GM18499 (cell line): ENCODE measurements around the gene DSC2.
"Not testable (repeated sequence)": the region's sequence is repeated elsewhere in the genome, so short reads cannot be mapped to it uniquely, and the experiment has no call there.

Source experiments
- ATAC-seq: cut with Tn5 transposase; IDR thresholded peaks from one replicate; pipeline ENCODE4 v1.9.1; 2021; ENCODE audit warnings: moderate number of reproducible peaks; ENCODE audit not compliant: insufficient read depth, unreplicated experiment

The DSC2 gene

GRCh38 chr18:31102025-31102684 is at the start of gene DSC2:
DSC2 (minus strand) TSS chr18:31102421; CDS start chr18:31101971, 450 bp downstream.
- ATAC-seq: no peak

- ATAC-seq: no peak
These were observed 47.1 kb upstream of the DSC2 start for GRCh38 chr18:31149351-31149750.

- no peak for ATAC-seq
These were observed 46.4 kb upstream of the DSC2 start for GRCh38 chr18:31148600-31148999.

GRCh38 chr18:31146809-31147208 is 44.6 kb upstream of the DSC2 start:
- ATAC-seq: no peak

- ATAC-seq: no peak
These were observed 40.8 kb upstream of the DSC2 start for GRCh38 chr18:31143025-31143424.

GRCh38 chr18:31138709-31139108 is 36.5 kb upstream of the DSC2 start:
- ATAC-seq: no peak

- no peak for ATAC-seq
These were observed 32.8 kb upstream of the DSC2 start for GRCh38 chr18:31134988-31135529.

GRCh38 chr18:31129398-31130115 is 27.3 kb upstream of the DSC2 start:
- ATAC-seq: no peak

- no peak for ATAC-seq
These were observed 23.7 kb upstream of the DSC2 start for GRCh38 chr18:31125878-31126277.

- not testable (repeated sequence) for ATAC-seq
These were observed 20.9 kb upstream of the DSC2 start for GRCh38 chr18:31123125-31123524.

- ATAC-seq: no peak
These were observed 18.4 kb upstream of the DSC2 start for GRCh38 chr18:31120594-31120993.

- ATAC-seq: no peak
These were observed 14.8 kb upstream of the DSC2 start for GRCh38 chr18:31116853-31117595.

GRCh38 chr18:31112804-31113203 is 10.6 kb upstream of the DSC2 start:
- no peak for ATAC-seq

- no peak for ATAC-seq
These were observed 3.5 kb upstream of the DSC2 start for GRCh38 chr18:31105733-31106132.

GRCh38 chr18:31104444-31104843 is 2.2 kb upstream of the DSC2 start:
- ATAC-seq: no peak

- no peak for ATAC-seq
These were observed 1.2 kb upstream of the DSC2 start for GRCh38 chr18:31103423-31103822.

GRCh38 chr18:31102941-31103340 is 720 bp upstream of the DSC2 start:
- no peak for ATAC-seq

GRCh38 chr18:31101183-31102024 is 817 bp downstream of the DSC2 start:
- no peak for ATAC-seq

- no peak for ATAC-seq
These were observed 1.6 kb downstream of the DSC2 start for GRCh38 chr18:31100436-31101182.
